Colonic mucosa (tissue), 4 donors: ENCODE measurements around the gene LTA. TPM values are rescaled to one million over a fixed set of nuclear protein-coding genes. Genes with fewer than 3 reads are reported as not detected.
A peak's percentile ranks its signal among the peaks of the same experiment; 100 is the strongest.

Experiments used
- DNase-seq: peaks from one replicate; pipeline ENCODE4 v3.0.0-alpha.2; 2020
- H3K27ac ChIP-seq: fragments of 200-600 bp; one replicate; pipeline ENCODE4 v1.8.0; 2021
- H3K27me3 ChIP-seq: fragments of 200-600 bp; one replicate; pipeline ENCODE4 v1.8.0; 2021
- H3K36me3 ChIP-seq: fragments of 200-600 bp; one replicate; pipeline ENCODE4 v1.8.0; 2021
- H3K4me1 ChIP-seq: fragments of 200-600 bp; one replicate; pipeline ENCODE4 v1.8.0; 2021; ENCODE audit warnings: mild to moderate bottlenecking
- H3K4me3 ChIP-seq: fragments of 200-600 bp; one replicate; pipeline ENCODE4 v1.8.0; 2021
- H3K9ac ChIP-seq, 2 donors: one replicate each; pipeline ENCODE4 v1.7.0; 2013; ENCODE audit warnings: control low read depth in 2 of 2, low read depth in 2 of 2, low read length in 2 of 2
- H3K9me3 ChIP-seq: fragments of 200-600 bp; one replicate; pipeline ENCODE4 v1.8.0; 2021
- CTCF ChIP-seq: fragments of 200-600 bp; IDR thresholded peaks from one replicate; pipeline ENCODE4 v1.8.0; 2022; ENCODE audit warnings: antibody characterized with exemption, mild to moderate bottlenecking
- intact Hi-C: fragments of 100-400 bp; cut with DNase I; formaldehyde crosslinking; loops from one replicate; pipeline ENCODE4 v1.14.1; 2022
- total RNA-seq, 2 donors: library from RNA; stranded (reverse); fragmentation: NEBNext Ultra II Directional in 1 of 2; extraction: Animal tissue kit (Norgen Biotek cat#: 25700) in 1 of 2; gene quantifications; one replicate each; pipeline ENCODE4 v1.2.1, GENCODE V29; 2021
- donor health status: healthy.
- donor health status: DM: no; HTN: no; CAD: no.
- donor health status: DM: no; HTN: no; CAD: no.

Gene LTA
- total RNA-seq, 2 donors from 2014 or later = 0.35 to 2.4 TPM

GRCh38 chr6:31559958-31560696 is 12.0 kb upstream of the LTA start:
- no peaks in the 10 kb centered on the region for H3K36me3 ChIP-seq
- intact Hi-C loops = no loop called here
- H3K4me1 ChIP-seq = no peaks in the 10 kb centered on the region
- no peaks in the 10 kb centered on the region for H3K27me3 ChIP-seq
- no peak overlapping the region for H3K4me3 ChIP-seq
- DNase-seq = no peak
- H3K27ac ChIP-seq = peak overlapping the region; percentile 36
- H3K9ac ChIP-seq = peak overlapping the region in 1 of 2 donors; percentile 12
- TF ChIP-seq CTCF = no peak
- no peaks in the 10 kb centered on the region for H3K9me3 ChIP-seq

- intact Hi-C loops = no loop called here
- Histone ChIP-seq H3K9ac (peak overlapping the region in 1 of 2 donors; percentile 12), H3K4me3 (no peak overlapping the region), H3K4me1 (no peaks in the 10 kb centered on the region), H3K9me3 (no peaks in the 10 kb centered on the region), H3K36me3 (no peaks in the 10 kb centered on the region), H3K27ac (peak overlapping the region; percentile 36), H3K27me3 (no peaks in the 10 kb centered on the region)
- no peak for DNase-seq
- TF ChIP-seq CTCF = no peak
Measured at GRCh38 chr6:31560697-31561058, 11.4 kb upstream of the LTA start.

GRCh38 chr6:31567531-31568370 is 4.3 kb upstream of the LTA start:
- Histone ChIP-seq H3K27me3 (no peaks in the 10 kb centered on the region), H3K4me1 (no peaks in the 10 kb centered on the region), H3K27ac (no peak overlapping the region), H3K9ac (no peak overlapping the region), H3K36me3 (no peaks in the 10 kb centered on the region), H3K9me3 (no peaks in the 10 kb centered on the region), H3K4me3 (no peak overlapping the region)
- TF ChIP-seq CTCF = no peak
- intact Hi-C loops = no loop called here
- DNase-seq = no peak

- Histone ChIP-seq H3K27me3 (no peaks in the 10 kb centered on the region), H3K4me3 (no peak overlapping the region), H3K4me1 (no peaks in the 10 kb centered on the region), H3K36me3 (no peaks in the 10 kb centered on the region), H3K9ac (no peak overlapping the region), H3K9me3 (no peaks in the 10 kb centered on the region), H3K27ac (no peak overlapping the region)
- TF ChIP-seq CTCF = no peak
- DNase-seq = no peak
- intact Hi-C loops = no loop called here
Measured at GRCh38 chr6:31568537-31568961, 3.5 kb upstream of the LTA start.

GRCh38 chr6:31569861-31570536 is 2.1 kb upstream of the LTA start:
- H3K27me3 ChIP-seq = no peaks in the 10 kb centered on the region
- TF ChIP-seq CTCF = no peak
- H3K9ac ChIP-seq = no peak overlapping the region
- H3K36me3 ChIP-seq = no peaks in the 10 kb centered on the region
- intact Hi-C loops = no loop called here
- H3K4me3 ChIP-seq = no peak overlapping the region
- no peak for DNase-seq
- H3K4me1 ChIP-seq = no peaks in the 10 kb centered on the region
- H3K27ac ChIP-seq = no peak overlapping the region
- H3K9me3 ChIP-seq = no peaks in the 10 kb centered on the region
